Neural cell (in vitro differentiated cells): Measurements from ENCODE around the gene CDKAL1. TPM values are rescaled to one million over a fixed set of nuclear protein-coding genes. Genes with fewer than 3 reads are reported as not detected.

Experiments used
- H2AFZ ChIP-seq: fragments of 200-600, 300-800 bp; sonication (generic), shearing (Covaris generic); 2 replicates; pipeline ENCODE4 v1.6.0; 2014; ENCODE audit warnings: low read depth, mild to moderate bottlenecking, antibody characterized with exemption, low read length, moderate library complexity
- H3F3A ChIP-seq: fragments of 200-600 bp; shearing (Covaris generic); 2 replicates; pipeline ENCODE4 v1.6.1; 2016; ENCODE audit warnings: mild to moderate bottlenecking, moderate library complexity, mixed read lengths, antibody characterized with exemption, low read length; ENCODE audit not compliant: insufficient read depth, poor library complexity, severe bottlenecking
- H3K27ac ChIP-seq: fragments of 200-600, 300-800 bp; sonication (generic), shearing (Covaris generic); 2 replicates; pipeline ENCODE4 v1.5.1; 2014; ENCODE audit warnings: mild to moderate bottlenecking, low read length, moderate library complexity
- H3K27me3 ChIP-seq: fragments of 300-800, 200-600 bp; sonication (generic), shearing (Covaris generic); 2 replicates; pipeline ENCODE4 v1.6.0; 2014; ENCODE audit warnings: mild to moderate bottlenecking, low read depth, low read length, moderate library complexity; ENCODE audit not compliant: insufficient read depth
- H3K36me3 ChIP-seq: fragments of 300-800, 200-600 bp; sonication (generic), shearing (Covaris generic); 2 replicates; pipeline ENCODE4 v1.5.1; 2014; ENCODE audit warnings: mild to moderate bottlenecking, antibody characterized with exemption, low read length, moderate library complexity; ENCODE audit not compliant: insufficient read depth
- H3K4me2 ChIP-seq: fragments of 300-800, 200-600 bp; sonication (generic), shearing (Covaris generic); 2 replicates; pipeline ENCODE4 v1.6.0; 2014; ENCODE audit warnings: mild to moderate bottlenecking, low read length
- H3K4me3 ChIP-seq: fragments of 300-800, 200-600 bp; sonication (generic), shearing (Covaris generic); 2 replicates; pipeline ENCODE4 v1.5.1; 2014; ENCODE audit warnings: mild to moderate bottlenecking, low read length, moderate library complexity
- H3K79me2 ChIP-seq: fragments of 200-600 bp; shearing (Covaris generic); replicated peaks from 2 replicates; pipeline ENCODE4 v1.6.0; 2014; ENCODE audit warnings: mild to moderate bottlenecking, low read length, moderate library complexity; ENCODE audit not compliant: insufficient read depth
- H3K9ac ChIP-seq: fragments of 300-800, 200-600 bp; sonication (generic), shearing (Covaris generic); 2 replicates; pipeline ENCODE4 v1.6.1; 2016; ENCODE audit warnings: mild to moderate bottlenecking, low read length, mixed read lengths
- H3K9me2 ChIP-seq: fragments of 200-600 bp; shearing (Covaris generic); 2 replicates; pipeline ENCODE4 v1.6.1; 2016; ENCODE audit warnings: mild to moderate bottlenecking, low read length, mixed read lengths; ENCODE audit not compliant: insufficient read depth
- H3K9me3 ChIP-seq: fragments of 200-600, 300-800 bp; sonication (generic), shearing (Covaris generic); 2 replicates; pipeline ENCODE4 v1.6.1; 2016; ENCODE audit warnings: mild to moderate bottlenecking, mixed run types, low read length, moderate library complexity, mixed read lengths
- H4K20me1 ChIP-seq: fragments of 200-600 bp; shearing (Covaris generic); 2 replicates; pipeline ENCODE4 v1.6.1; 2016; ENCODE audit warnings: mild to moderate bottlenecking, mixed run types; ENCODE audit not compliant: insufficient read depth
- CTCF ChIP-seq: fragments of 450-650 bp; IDR thresholded peaks from 2 replicates; pipeline ENCODE4 v1.5.1; 2014; ENCODE audit warnings: antibody characterized with exemption, mild to moderate bottlenecking, moderate library complexity; ENCODE audit not compliant: poor library complexity, severe bottlenecking
- EP300 ChIP-seq: fragments of 450-650 bp; conservative IDR thresholded peaks from 2 replicates; pipeline ENCODE4 v1.6.1; 2014; ENCODE audit warnings: antibody characterized with exemption, mild to moderate bottlenecking, moderate library complexity; ENCODE audit not compliant: poor library complexity, severe bottlenecking
- EZH2 ChIP-seq: fragments of 200-600, 300-800 bp; shearing (Covaris generic), sonication (generic); IDR thresholded peaks from 2 replicates; pipeline ENCODE4 v1.6.1; 2014; ENCODE audit warnings: antibody characterized with exemption, low read length, borderline replicate concordance, mild to moderate bottlenecking; ENCODE audit not compliant: insufficient read depth, poor library complexity, severe bottlenecking
- MXI1 ChIP-seq: fragments of 450-650 bp; conservative IDR thresholded peaks from 2 replicates; pipeline ENCODE4 v1.6.1; 2014; ENCODE audit warnings: antibody characterized with exemption, mild to moderate bottlenecking; ENCODE audit not compliant: poor library complexity, severe bottlenecking
- POLR2AphosphoS5 ChIP-seq: IDR thresholded peaks from 2 replicates; pipeline ENCODE4 v1.6.1; 2012
- RAD21 ChIP-seq: fragments of 450-650 bp; conservative IDR thresholded peaks from 2 replicates; pipeline ENCODE4 v1.6.1; 2014; ENCODE audit warnings: antibody characterized with exemption, mild to moderate bottlenecking, moderate library complexity
- REST ChIP-seq: IDR thresholded peaks from 2 replicates; pipeline ENCODE4 v1.6.1; 2012; ENCODE audit warnings: borderline replicate concordance
- SMC3 ChIP-seq: fragments of 450-650 bp; conservative IDR thresholded peaks from 2 replicates; pipeline ENCODE4 v1.6.1; 2014; ENCODE audit warnings: antibody characterized with exemption, mild to moderate bottlenecking, moderate library complexity; ENCODE audit not compliant: poor library complexity
- TAF1 ChIP-seq: IDR thresholded peaks from 2 replicates; pipeline ENCODE4 v1.6.1; 2012; ENCODE audit warnings: low read depth
- polyA plus RNA-seq: library from polyadenylated mRNA; depleted of rRNA; stranded (reverse); fragments of >200 nt; gene quantifications from 2 replicates; pipeline ENCODE4 v1.2.3, GENCODE V29; 2014

Gene CDKAL1
- polyA plus RNA-seq, 1 donor from 2014 or later, result 10.7 TPM

DNA sequence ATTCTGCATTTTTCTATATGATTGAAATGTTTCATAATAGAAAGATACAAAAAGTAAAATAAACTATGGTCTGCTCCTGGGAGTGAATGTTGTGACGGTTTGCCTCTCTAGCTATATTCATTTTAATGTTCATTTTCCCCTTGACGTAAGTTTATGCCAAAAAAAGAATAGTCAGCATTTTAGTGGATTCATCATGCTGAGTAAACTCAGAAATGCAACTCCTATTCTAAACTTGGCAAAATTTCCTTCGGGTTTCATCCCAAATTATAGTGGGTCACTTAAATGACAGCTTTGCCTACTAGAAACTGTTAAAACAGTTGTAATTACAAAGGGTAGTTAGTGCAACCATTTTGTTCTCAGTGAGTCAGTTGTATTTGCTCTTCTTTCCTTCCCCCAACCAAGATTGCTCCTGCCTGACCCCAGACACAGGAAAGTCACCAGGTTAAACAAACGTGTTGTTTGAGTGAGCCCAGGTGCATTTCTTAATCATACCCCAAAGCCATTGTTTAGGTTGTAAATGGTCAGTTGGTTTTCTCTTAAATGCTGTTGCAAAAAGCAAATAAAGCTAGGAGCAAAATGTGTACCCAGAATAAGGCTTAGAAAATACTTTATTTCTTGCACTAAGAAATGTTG lies 577.0 kb downstream of the CDKAL1 start:
- Histone ChIP-seq H3K9ac (no peak overlapping the region), H3F3A (no peaks in the 10 kb centered on the region)

GRCh38 chr6:21115111-21115510 lies 580.9 kb downstream of the CDKAL1 start:
- no peaks in the 10 kb centered on the region for H4K20me1 ChIP-seq
- no peaks in the 10 kb centered on the region for H3K36me3 ChIP-seq
- no peak overlapping the region for H2AFZ ChIP-seq
- no peaks in the 10 kb centered on the region for H3K9me2 ChIP-seq
- peak overlapping the region; percentile 9 for H3K27ac ChIP-seq
- no peak overlapping the region for H3K4me3 ChIP-seq
- no peaks in the 10 kb centered on the region for H3F3A ChIP-seq
- TF ChIP-seq CTCF (no peak), RAD21 (no peak), POLR2AphosphoS5 (peak; percentile 38), EZH2 (no peak), TAF1 (no peak), MXI1 (no peak), SMC3 (no peak), EP300 (peak; percentile 56), REST (no peak)
- no peaks in the 10 kb centered on the region for H3K9me3 ChIP-seq
- H3K27me3 ChIP-seq, result no peaks in the 10 kb centered on the region
- H3K4me2 ChIP-seq, result no peak overlapping the region
- no peak overlapping the region for H3K9ac ChIP-seq
- no peaks in the 10 kb centered on the region for H3K79me2 ChIP-seq

More for the DNA sequence above, 577.0 kb downstream of the CDKAL1 start:
- Histone ChIP-seq H3K9me2 (no peaks in the 10 kb centered on the region), H3K36me3 (no peaks in the 10 kb centered on the region), H3K9me3 (no peaks in the 10 kb centered on the region), H3K79me2 (no peaks in the 10 kb centered on the region), H3K27ac (no peak overlapping the region), H3K27me3 (no peaks in the 10 kb centered on the region), H3K4me3 (no peak overlapping the region), H4K20me1 (no peaks in the 10 kb centered on the region), H2AFZ (no peak overlapping the region), H3K4me2 (no peak overlapping the region)
- no peak for TF ChIP-seq MXI1

- no peak overlapping the region for H3K27ac ChIP-seq
- H3K4me2 ChIP-seq, result no peak overlapping the region
- no peaks in the 10 kb centered on the region for H3K9me2 ChIP-seq
- H3K79me2 ChIP-seq, result no peaks in the 10 kb centered on the region
- no peak overlapping the region for H2AFZ ChIP-seq
- no peaks in the 10 kb centered on the region for H4K20me1 ChIP-seq
- no peaks in the 10 kb centered on the region for H3K27me3 ChIP-seq
- no peak overlapping the region for H3K9ac ChIP-seq
- no peaks in the 10 kb centered on the region for H3K36me3 ChIP-seq
- no peaks in the 10 kb centered on the region for H3K9me3 ChIP-seq
- no peak overlapping the region for H3K4me3 ChIP-seq
- no peaks in the 10 kb centered on the region for H3F3A ChIP-seq
- TF ChIP-seq EZH2, result no peak
- TF ChIP-seq CTCF, result no peak
- no peak for TF ChIP-seq TAF1
- no peak for TF ChIP-seq REST
- no peak for TF ChIP-seq SMC3
- no peak for TF ChIP-seq EP300
- no peak for TF ChIP-seq RAD21
- TF ChIP-seq MXI1, result no peak
- TF ChIP-seq POLR2AphosphoS5, result no peak
These were observed 582.5 kb downstream of the CDKAL1 start for GRCh38 chr6:21116736-21117135.
